ENCODE data around the gene MYPOP. TPM values are rescaled to one million over a fixed set of nuclear protein-coding genes. Genes with fewer than 3 reads are reported as not detected.

MYPOP gene
- total RNA-seq: 10 to 100 TPM in 3 of 4 donors, 1 to 10 TPM in 1; 4.1 to 17.7 (median 14.2) TPM

DNA sequence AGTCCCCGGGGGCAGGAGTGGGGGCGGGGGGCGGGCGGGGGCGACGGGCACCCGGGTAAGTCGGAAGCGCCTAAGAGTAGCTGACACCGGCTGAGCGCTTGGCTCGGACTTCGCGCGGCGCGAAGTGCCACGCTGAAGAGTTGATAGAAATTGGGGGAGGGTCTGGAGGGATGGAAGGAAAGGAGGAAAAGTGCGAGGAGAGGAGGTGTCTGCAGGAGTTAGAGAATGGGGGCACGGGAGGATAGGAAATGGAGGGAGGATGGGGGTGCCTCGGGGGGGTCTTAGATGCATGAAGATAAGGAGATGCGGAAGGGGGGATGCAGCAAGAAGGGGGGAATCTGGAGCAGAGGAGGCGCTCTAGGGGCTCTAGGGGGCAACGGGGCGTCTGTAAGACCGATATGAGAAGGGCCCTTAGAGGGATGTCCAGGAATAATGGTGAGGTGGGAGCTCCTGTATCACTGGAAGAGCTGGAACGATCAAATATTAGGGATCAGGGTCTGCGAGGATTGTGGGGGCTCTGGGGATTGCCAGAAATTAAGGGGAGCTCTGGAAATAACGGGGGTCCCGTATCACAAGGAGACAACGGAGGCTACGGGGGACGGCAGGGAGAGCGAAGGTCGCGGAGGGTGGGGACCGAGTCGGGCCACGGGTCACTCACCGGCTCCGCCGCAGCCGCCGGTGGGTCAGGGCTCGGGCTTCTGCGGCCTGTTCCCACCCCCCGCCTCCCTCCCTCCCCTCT lies at the start of gene MYPOP:
Gene MYPOP, minus strand, starts transcription at position 702 of the 739 bp plus-strand sequence. CDS start 840 bp downstream, outside the sequence.
- H3K4me1 ChIP-seq: peaks cover 0 to 17% (median 8%) of the 10 kb centered on the region in 4 donors
- H3K36me3 ChIP-seq: peaks cover 0 to 18% (median 0%) of the 10 kb centered on the region in 3 donors
- H3K27ac ChIP-seq: peak within 1 kb of the TSS; percentile 67 to 84 (median 80)
- TF ChIP-seq, protein P1, sequence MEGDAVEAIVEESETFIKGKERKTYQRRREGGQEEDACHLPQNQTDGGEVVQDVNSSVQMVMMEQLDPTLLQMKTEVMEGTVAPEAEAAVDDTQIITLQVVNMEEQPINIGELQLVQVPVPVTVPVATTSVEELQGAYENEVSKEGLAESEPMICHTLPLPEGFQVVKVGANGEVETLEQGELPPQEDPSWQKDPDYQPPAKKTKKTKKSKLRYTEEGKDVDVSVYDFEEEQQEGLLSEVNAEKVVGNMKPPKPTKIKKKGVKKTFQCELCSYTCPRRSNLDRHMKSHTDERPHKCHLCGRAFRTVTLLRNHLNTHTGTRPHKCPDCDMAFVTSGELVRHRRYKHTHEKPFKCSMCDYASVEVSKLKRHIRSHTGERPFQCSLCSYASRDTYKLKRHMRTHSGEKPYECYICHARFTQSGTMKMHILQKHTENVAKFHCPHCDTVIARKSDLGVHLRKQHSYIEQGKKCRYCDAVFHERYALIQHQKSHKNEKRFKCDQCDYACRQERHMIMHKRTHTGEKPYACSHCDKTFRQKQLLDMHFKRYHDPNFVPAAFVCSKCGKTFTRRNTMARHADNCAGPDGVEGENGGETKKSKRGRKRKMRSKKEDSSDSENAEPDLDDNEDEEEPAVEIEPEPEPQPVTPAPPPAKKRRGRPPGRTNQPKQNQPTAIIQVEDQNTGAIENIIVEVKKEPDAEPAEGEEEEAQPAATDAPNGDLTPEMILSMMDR (IDR thresholded peaks at IDR 0.05): no peak
- TF ChIP-seq POLR2A (IDR thresholded peaks at IDR 0.05): no peak
- H3K4me3 ChIP-seq: peak within 1 kb of the TSS; percentile 51 to 79 (median 66)
- no peaks in the 10 kb centered on the region for H3K27me3 ChIP-seq
- no peaks in the 10 kb centered on the region for H3K9me3 ChIP-seq
- no peak for DNase-seq

DNA sequence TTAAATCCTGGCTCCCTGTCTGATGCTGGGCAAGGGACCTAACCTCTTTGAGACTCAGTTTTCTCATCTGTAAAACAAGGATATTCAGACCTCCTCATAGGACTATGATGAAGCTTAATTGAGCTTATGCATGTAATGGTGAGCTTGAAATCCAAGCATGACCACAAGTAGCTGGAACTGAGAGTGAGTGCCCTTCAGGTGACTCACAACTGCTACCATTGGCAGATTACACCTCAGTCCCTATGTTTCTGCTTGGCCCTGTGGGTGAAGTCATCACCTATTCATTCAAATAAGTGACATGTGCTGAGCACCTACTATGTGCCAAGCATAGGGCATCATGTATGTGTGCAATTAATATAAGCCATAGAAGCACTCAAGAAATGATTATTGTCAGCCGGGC lies 45.5 kb upstream of the MYPOP start:
- no peak overlapping the region for H3K4me3 ChIP-seq
- H3K36me3 ChIP-seq: no peaks in the 10 kb centered on the region
- H3K4me1 ChIP-seq: peaks cover 0 to 6% (median 2%) of the 10 kb centered on the region in 4 donors
- H3K27ac ChIP-seq: no peak overlapping the region
- TF ChIP-seq POLR2A (IDR thresholded peaks at IDR 0.05): no peak
- TF ChIP-seq, protein P1 (IDR thresholded peaks at IDR 0.05): no peak
- DNase-seq: no peak
- peaks cover 0 to under 1% (median 0%) of the 10 kb centered on the region in 4 donors for H3K9me3 ChIP-seq
- H3K27me3 ChIP-seq: no peaks in the 10 kb centered on the region

GRCh38 chr19:45940515-45940805 lies 38.0 kb upstream of the MYPOP start:
- H3K4me1 ChIP-seq: no peaks in the 10 kb centered on the region
- H3K4me3 ChIP-seq: no peak overlapping the region
- H3K27me3 ChIP-seq: no peaks in the 10 kb centered on the region
- DNase-seq: no peak
- no peaks in the 10 kb centered on the region for H3K9me3 ChIP-seq
- TF ChIP-seq, protein P1 (IDR thresholded peaks at IDR 0.05): no peak
- TF ChIP-seq POLR2A (IDR thresholded peaks at IDR 0.05): no peak
- H3K36me3 ChIP-seq: no peaks in the 10 kb centered on the region
- no peak overlapping the region for H3K27ac ChIP-seq

DNA sequence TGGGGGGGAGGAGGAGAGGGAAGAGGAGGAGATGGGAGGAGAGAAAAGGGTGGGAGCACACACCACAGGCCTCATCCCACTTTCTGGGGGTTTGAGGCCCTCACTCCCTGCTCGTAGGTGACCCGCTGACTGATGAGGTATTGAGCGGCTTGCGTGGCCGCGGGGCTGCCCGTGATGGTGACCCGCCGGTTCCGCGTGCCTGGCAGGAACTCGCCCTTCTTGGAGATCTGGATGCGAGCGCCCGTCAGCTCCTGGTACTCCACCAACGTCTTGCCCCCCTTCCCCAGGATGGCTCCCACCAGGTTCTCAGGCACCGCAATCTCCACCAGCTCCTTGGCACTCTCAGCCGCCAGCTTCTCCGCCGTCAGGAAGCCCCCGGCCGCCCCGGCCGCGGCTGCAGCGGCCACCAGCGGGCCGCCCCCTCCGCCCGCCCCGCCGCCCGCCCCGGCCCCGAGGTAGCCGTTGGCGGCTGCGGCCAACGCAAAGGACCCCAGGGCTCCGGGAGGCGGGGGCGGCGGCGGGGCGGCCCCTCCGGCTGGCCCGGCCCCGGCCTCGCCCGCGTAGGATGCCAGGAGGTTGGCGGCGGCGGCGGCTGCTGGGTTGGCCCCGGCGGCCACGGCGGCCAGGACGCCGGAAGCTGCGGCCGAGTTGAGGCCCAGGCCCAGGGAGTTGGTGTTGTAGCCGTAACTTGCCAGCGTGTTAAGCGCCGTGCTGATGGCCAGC lies 37.5 kb upstream of the MYPOP start:
- no peak for DNase-seq
- Histone ChIP-seq H3K9me3 (no peaks in the 10 kb centered on the region), H3K27me3 (no peaks in the 10 kb centered on the region), H3K4me3 (no peak overlapping the region), H3K4me1 (no peaks in the 10 kb centered on the region), H3K27ac (no peak overlapping the region), H3K36me3 (no peaks in the 10 kb centered on the region)
- no peak for TF ChIP-seq POLR2A (IDR thresholded peaks at IDR 0.05)
- TF ChIP-seq, protein P1 (IDR thresholded peaks at IDR 0.05): no peak

- no peak overlapping the region for H3K27ac ChIP-seq
- no peaks in the 10 kb centered on the region for H3K27me3 ChIP-seq
- H3K4me3 ChIP-seq: no peak overlapping the region
- H3K36me3 ChIP-seq: no peaks in the 10 kb centered on the region
- TF ChIP-seq, protein P1 (IDR thresholded peaks at IDR 0.05): no peak
- TF ChIP-seq POLR2A (IDR thresholded peaks at IDR 0.05): no peak
- DNase-seq: no peak
- no peaks in the 10 kb centered on the region for H3K9me3 ChIP-seq
- H3K4me1 ChIP-seq: no peaks in the 10 kb centered on the region
Measured at GRCh38 chr19:45938733-45939319, 36.4 kb upstream of the MYPOP start.
